Measurements from ENCODE around the gene C1S.

C1S gene

GRCh38 chr12:7023114-7023513 is 37.4 kb upstream of the C1S start:
- Histone ChIP-seq H3K27me3 (replicated peaks; ENCODE audit: insufficient read depth, low read length) (no peaks in the 10 kb centered on the region), H2AFZ (ENCODE audit: low read length) (no peak overlapping the region), H3K4me1 (ENCODE audit: low read length) (no peaks in the 10 kb centered on the region), H3F3A (ENCODE audit: insufficient read depth, low read length) (peaks cover 8% of the 10 kb centered on the region; the same call in 1 of the 2 replicates), H3K36me3 (replicated peaks; ENCODE audit: insufficient read depth, low read length) (no peaks in the 10 kb centered on the region), H3K27ac (ENCODE audit: low read length) (no peak overlapping the region), H3K9ac (ENCODE audit: low read length) (no peak overlapping the region), H4K20me1 (ENCODE audit: insufficient read depth, low read length) (no peaks in the 10 kb centered on the region), H3K9me2 (replicated peaks; ENCODE audit: insufficient read depth, low read length) (no peaks in the 10 kb centered on the region), H3K4me3 (ENCODE audit: low read length) (no peak overlapping the region), H3K79me2 (ENCODE audit: low read length) (no peaks in the 10 kb centered on the region), H3K9me3 (replicated peaks; ENCODE audit: insufficient read depth, low read length) (no peaks in the 10 kb centered on the region), H3K4me2 (ENCODE audit: low read depth, low read length) (no peak overlapping the region)
- DNase-seq = no peak
- TF ChIP-seq EZH2phosphoT487 (IDR thresholded peaks at IDR 0.05; ENCODE audit: low read length) (no peak), EZH2 (optimal IDR thresholded peaks at IDR 0.05; ENCODE audit: low read depth, low read length) (no peak)
- TF ChIP-seq, protein P1, sequence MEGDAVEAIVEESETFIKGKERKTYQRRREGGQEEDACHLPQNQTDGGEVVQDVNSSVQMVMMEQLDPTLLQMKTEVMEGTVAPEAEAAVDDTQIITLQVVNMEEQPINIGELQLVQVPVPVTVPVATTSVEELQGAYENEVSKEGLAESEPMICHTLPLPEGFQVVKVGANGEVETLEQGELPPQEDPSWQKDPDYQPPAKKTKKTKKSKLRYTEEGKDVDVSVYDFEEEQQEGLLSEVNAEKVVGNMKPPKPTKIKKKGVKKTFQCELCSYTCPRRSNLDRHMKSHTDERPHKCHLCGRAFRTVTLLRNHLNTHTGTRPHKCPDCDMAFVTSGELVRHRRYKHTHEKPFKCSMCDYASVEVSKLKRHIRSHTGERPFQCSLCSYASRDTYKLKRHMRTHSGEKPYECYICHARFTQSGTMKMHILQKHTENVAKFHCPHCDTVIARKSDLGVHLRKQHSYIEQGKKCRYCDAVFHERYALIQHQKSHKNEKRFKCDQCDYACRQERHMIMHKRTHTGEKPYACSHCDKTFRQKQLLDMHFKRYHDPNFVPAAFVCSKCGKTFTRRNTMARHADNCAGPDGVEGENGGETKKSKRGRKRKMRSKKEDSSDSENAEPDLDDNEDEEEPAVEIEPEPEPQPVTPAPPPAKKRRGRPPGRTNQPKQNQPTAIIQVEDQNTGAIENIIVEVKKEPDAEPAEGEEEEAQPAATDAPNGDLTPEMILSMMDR (IDR thresholded peaks at IDR 0.05; ENCODE audit: low read length) = no peak

GRCh38 chr12:7026854-7027253 is 33.7 kb upstream of the C1S start:
- no peak overlapping the region for H3K4me2 ChIP-seq (ENCODE audit: low read depth, low read length)

DNA sequence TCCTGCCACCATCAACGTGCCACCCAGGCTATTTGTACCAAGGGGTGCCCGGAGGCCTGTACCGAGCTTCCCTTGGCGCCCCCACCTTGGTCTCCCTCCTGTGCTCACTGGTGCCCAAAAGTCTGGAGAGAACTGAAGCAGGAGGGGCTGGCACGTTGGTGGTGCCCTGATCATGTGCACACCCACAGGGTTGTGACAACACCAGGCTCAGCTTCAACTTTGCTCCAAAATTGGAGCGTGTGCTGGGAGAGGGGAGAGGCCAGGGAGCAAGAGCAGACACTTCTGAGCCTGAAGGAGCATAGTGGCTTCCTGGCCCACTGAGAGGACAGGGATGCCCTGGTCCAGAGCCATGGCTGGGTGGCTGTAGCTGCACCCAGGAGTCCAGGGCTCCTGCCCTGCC is 29.2 kb upstream of the C1S start:
- no peaks in the 10 kb centered on the region for H3K4me1 ChIP-seq (ENCODE audit: low read length)
- no peaks in the 10 kb centered on the region for H3K79me2 ChIP-seq (ENCODE audit: low read length)
- TF ChIP-seq, protein P1 (IDR thresholded peaks at IDR 0.05; ENCODE audit: low read length) = no peak
- TF ChIP-seq EZH2phosphoT487 (IDR thresholded peaks at IDR 0.05; ENCODE audit: low read length) (no peak), EZH2 (optimal IDR thresholded peaks at IDR 0.05; ENCODE audit: low read depth, low read length) (no peak)
- no peak for DNase-seq
- H2AFZ ChIP-seq (ENCODE audit: low read length) = no peak overlapping the region
- no peak overlapping the region for H3K9ac ChIP-seq (ENCODE audit: low read length)
- H3K4me2 ChIP-seq (ENCODE audit: low read depth, low read length) = no peak overlapping the region
- no peak overlapping the region for H3K27ac ChIP-seq (ENCODE audit: low read length)
- no peaks in the 10 kb centered on the region for H3K9me3 ChIP-seq (replicated peaks; ENCODE audit: insufficient read depth, low read length)
- no peaks in the 10 kb centered on the region for H3F3A ChIP-seq (ENCODE audit: insufficient read depth, low read length)
- H3K36me3 ChIP-seq (replicated peaks; ENCODE audit: insufficient read depth, low read length) = no peaks in the 10 kb centered on the region
- no peaks in the 10 kb centered on the region for H3K9me2 ChIP-seq (replicated peaks; ENCODE audit: insufficient read depth, low read length)
- no peaks in the 10 kb centered on the region for H4K20me1 ChIP-seq (ENCODE audit: insufficient read depth, low read length)
- H3K27me3 ChIP-seq (replicated peaks; ENCODE audit: insufficient read depth, low read length) = no peaks in the 10 kb centered on the region
- H3K4me3 ChIP-seq (ENCODE audit: low read length) = no peak overlapping the region

More at GRCh38 chr12:7026854-7027253, 33.7 kb upstream of the C1S start:
- no peak for TF ChIP-seq EZH2phosphoT487 (IDR thresholded peaks at IDR 0.05; ENCODE audit: low read length)
- no peak for TF ChIP-seq EZH2 (optimal IDR thresholded peaks at IDR 0.05; ENCODE audit: low read depth, low read length)
- TF ChIP-seq, protein P1 (IDR thresholded peaks at IDR 0.05; ENCODE audit: low read length) = no peak
- Histone ChIP-seq H3K36me3 (replicated peaks; ENCODE audit: insufficient read depth, low read length) (no peaks in the 10 kb centered on the region), H3F3A (ENCODE audit: insufficient read depth, low read length) (no peaks in the 10 kb centered on the region), H3K27me3 (replicated peaks; ENCODE audit: insufficient read depth, low read length) (no peaks in the 10 kb centered on the region), H4K20me1 (ENCODE audit: insufficient read depth, low read length) (no peaks in the 10 kb centered on the region), H3K79me2 (ENCODE audit: low read length) (no peaks in the 10 kb centered on the region), H3K27ac (ENCODE audit: low read length) (no peak overlapping the region), H3K9ac (ENCODE audit: low read length) (no peak overlapping the region), H2AFZ (ENCODE audit: low read length) (no peak overlapping the region), H3K9me3 (replicated peaks; ENCODE audit: insufficient read depth, low read length) (no peaks in the 10 kb centered on the region), H3K4me3 (ENCODE audit: low read length) (no peak overlapping the region), H3K9me2 (replicated peaks; ENCODE audit: insufficient read depth, low read length) (no peaks in the 10 kb centered on the region), H3K4me1 (ENCODE audit: low read length) (no peaks in the 10 kb centered on the region)
- no peak for DNase-seq
